Thyroid gland (tissue), 4 donors: ENCODE results near the gene SORCS2.

Source experiments
- POLR2A ChIP-seq, 2 donors: fragments of 450-650 bp; IDR thresholded peaks; one replicate each; pipeline ENCODE4 v1.6.1; 2017; ENCODE audit warnings: antibody characterized with exemption in 2 of 2, mild to moderate bottlenecking in 2 of 2, moderate library complexity in 1 of 2
- TF ChIP-seq, protein P1 (sequence below), 6 experiments: fragments of 200-600 bp in 3 of 6; fragments of 450-650 bp in 3 of 6; sonication (generic) in 3 of 6; IDR thresholded peaks; one replicate each; pipeline ENCODE4 v1.5.1; 2016 to 2019; ENCODE audit warnings: antibody characterized with exemption in 6 of 6, mild to moderate bottlenecking in 2 of 6, inconsistent platforms in 1 of 6, moderate library complexity in 1 of 6

DNA sequence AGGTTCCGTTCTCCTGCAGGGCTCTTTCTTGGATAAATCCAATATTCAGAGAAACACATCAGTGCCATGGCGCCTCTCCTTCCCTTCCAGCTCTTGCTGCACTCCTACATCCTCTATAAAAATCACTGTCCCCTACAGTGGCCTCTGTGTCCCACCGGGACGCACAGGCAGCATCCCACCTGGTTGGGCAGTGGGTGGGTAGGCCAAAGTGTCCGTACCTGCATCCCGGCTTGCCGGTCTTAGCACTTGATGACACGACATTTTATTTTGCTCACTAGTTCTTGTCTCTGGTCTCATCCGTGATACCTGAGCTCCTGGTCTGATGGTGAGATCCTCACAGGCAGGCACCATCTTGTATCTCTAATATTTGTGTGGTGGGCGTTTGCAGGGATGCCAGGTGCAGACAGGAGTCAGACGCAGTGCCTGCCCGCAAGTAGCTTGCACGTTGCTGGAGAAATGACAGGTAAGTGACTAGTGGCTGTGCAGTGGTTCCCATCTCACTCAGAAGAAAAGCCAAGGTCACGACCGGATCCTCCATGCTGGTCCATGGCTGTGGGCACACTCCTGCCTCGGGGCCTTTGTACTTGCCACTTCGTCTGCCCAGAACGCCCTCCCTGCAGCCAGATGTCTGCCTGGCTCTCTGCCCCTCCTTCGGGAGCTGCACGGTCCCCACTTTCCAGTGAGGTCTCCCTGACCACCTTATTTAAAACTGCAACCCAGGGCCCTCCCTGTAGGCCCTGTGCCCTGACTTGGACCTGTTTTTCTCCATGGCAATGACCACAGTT, 109.7 kb downstream of the SORCS2 start:
- TF ChIP-seq, protein P1, sequence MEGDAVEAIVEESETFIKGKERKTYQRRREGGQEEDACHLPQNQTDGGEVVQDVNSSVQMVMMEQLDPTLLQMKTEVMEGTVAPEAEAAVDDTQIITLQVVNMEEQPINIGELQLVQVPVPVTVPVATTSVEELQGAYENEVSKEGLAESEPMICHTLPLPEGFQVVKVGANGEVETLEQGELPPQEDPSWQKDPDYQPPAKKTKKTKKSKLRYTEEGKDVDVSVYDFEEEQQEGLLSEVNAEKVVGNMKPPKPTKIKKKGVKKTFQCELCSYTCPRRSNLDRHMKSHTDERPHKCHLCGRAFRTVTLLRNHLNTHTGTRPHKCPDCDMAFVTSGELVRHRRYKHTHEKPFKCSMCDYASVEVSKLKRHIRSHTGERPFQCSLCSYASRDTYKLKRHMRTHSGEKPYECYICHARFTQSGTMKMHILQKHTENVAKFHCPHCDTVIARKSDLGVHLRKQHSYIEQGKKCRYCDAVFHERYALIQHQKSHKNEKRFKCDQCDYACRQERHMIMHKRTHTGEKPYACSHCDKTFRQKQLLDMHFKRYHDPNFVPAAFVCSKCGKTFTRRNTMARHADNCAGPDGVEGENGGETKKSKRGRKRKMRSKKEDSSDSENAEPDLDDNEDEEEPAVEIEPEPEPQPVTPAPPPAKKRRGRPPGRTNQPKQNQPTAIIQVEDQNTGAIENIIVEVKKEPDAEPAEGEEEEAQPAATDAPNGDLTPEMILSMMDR (IDR thresholded peaks at IDR 0.05), result no peak
- TF ChIP-seq POLR2A (IDR thresholded peaks at IDR 0.05), result no peak
